Mammary epithelial cell (primary cell): ENCODE data around the gene LGALS9.

Source experiments
- EZH2 ChIP-seq: IDR thresholded peaks from 2 replicates; pipeline ENCODE4 v1.6.1; 2012; ENCODE audit warnings: low read length, inconsistent platforms, borderline replicate concordance
- TF ChIP-seq, protein P1 (sequence below), 2 donors: IDR thresholded peaks in 1 of 2; conservative IDR thresholded peaks in 1 of 2; 2 replicates each; pipeline ENCODE4 v1.5.1; 2011 to 2012; ENCODE audit warnings: inconsistent platforms in 2 of 2, low read length in 2 of 2, mild to moderate bottlenecking in 2 of 2, control low read depth in 1 of 2, low read depth in 1 of 2; ENCODE audit not compliant: insufficient read depth in 1 of 2; ENCODE audit errors: extremely low read depth in 1 of 2

DNA sequence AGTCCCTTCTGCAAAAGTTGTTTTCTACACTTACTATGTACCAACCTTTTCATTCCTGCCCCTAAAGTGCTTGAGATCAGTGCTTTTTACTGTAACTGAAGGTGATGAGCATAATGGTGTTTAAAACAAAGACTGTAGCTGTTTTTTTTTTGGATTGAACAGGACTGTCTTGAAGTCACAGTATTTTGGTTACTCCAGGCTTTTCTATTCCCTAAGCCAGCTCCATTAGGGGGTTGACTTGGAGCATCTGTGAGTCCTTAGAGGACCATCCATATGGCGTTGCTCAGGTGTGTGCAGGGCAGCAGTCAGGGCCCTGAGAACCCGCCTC lies 29.0 kb upstream of the LGALS9 start:
- TF ChIP-seq, protein P1, sequence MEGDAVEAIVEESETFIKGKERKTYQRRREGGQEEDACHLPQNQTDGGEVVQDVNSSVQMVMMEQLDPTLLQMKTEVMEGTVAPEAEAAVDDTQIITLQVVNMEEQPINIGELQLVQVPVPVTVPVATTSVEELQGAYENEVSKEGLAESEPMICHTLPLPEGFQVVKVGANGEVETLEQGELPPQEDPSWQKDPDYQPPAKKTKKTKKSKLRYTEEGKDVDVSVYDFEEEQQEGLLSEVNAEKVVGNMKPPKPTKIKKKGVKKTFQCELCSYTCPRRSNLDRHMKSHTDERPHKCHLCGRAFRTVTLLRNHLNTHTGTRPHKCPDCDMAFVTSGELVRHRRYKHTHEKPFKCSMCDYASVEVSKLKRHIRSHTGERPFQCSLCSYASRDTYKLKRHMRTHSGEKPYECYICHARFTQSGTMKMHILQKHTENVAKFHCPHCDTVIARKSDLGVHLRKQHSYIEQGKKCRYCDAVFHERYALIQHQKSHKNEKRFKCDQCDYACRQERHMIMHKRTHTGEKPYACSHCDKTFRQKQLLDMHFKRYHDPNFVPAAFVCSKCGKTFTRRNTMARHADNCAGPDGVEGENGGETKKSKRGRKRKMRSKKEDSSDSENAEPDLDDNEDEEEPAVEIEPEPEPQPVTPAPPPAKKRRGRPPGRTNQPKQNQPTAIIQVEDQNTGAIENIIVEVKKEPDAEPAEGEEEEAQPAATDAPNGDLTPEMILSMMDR (conservative IDR thresholded peaks at IDR 0.05 in 1 of 2, IDR thresholded peaks at IDR 0.05 in 1 of 2; ENCODE audit: extremely low read depth in 1 of 2, insufficient read depth in 1 of 2, low read depth in 1 of 2, low read length in 2 of 2): no peak
- TF ChIP-seq EZH2: no peak
